WTC11 (cell line): ENCODE data around the gene ZBTB32.

Source experiments
- TF ChIP-seq, protein P1 (sequence below): fragments of 200-600 bp; IDR thresholded peaks from 2 replicates; pipeline ENCODE4 v1.8.0; 2022; ENCODE audit warnings: antibody characterized with exemption
- TF ChIP-seq, protein P2 (sequence below): sonication (generic); formaldehyde crosslinking; IDR thresholded peaks from 2 replicates; pipeline ENCODE4 v1.8.0; 2022; ENCODE audit warnings: mild to moderate bottlenecking, missing genetic modification reagents

DNA sequence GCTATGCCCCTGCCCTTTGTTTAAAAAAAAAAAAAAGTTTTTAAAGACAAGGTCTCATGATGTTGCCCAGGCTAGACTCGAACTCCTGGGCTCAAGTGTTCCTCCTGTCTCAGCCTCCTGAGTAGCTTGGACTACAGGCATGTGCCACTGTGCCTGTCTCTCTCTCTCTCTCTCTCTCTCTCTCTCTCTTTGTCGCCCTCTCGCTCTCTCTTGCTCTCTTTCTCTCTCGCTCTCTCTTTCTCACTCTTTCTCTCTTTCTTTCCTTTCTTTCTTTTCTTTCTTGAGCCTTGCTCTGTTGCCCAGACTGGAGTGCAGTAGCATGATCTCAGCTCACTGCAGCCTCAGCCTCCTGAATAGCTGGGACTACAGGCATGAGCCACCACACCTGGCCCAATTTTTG is 48.8 kb upstream of the ZBTB32 start:
- TF ChIP-seq, protein P1, sequence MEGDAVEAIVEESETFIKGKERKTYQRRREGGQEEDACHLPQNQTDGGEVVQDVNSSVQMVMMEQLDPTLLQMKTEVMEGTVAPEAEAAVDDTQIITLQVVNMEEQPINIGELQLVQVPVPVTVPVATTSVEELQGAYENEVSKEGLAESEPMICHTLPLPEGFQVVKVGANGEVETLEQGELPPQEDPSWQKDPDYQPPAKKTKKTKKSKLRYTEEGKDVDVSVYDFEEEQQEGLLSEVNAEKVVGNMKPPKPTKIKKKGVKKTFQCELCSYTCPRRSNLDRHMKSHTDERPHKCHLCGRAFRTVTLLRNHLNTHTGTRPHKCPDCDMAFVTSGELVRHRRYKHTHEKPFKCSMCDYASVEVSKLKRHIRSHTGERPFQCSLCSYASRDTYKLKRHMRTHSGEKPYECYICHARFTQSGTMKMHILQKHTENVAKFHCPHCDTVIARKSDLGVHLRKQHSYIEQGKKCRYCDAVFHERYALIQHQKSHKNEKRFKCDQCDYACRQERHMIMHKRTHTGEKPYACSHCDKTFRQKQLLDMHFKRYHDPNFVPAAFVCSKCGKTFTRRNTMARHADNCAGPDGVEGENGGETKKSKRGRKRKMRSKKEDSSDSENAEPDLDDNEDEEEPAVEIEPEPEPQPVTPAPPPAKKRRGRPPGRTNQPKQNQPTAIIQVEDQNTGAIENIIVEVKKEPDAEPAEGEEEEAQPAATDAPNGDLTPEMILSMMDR, result no peak
- TF ChIP-seq, protein P2, sequence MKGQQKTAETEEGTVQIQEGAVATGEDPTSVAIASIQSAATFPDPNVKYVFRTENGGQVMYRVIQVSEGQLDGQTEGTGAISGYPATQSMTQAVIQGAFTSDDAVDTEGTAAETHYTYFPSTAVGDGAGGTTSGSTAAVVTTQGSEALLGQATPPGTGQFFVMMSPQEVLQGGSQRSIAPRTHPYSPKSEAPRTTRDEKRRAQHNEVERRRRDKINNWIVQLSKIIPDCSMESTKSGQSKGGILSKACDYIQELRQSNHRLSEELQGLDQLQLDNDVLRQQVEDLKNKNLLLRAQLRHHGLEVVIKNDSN, result no peak
